ENCODE measurements around the gene RFX5.
"Not testable (repeated sequence)": the region's sequence is repeated elsewhere in the genome, so short reads cannot be mapped to it uniquely, and the experiment has no call there.

RFX5 gene

DNA sequence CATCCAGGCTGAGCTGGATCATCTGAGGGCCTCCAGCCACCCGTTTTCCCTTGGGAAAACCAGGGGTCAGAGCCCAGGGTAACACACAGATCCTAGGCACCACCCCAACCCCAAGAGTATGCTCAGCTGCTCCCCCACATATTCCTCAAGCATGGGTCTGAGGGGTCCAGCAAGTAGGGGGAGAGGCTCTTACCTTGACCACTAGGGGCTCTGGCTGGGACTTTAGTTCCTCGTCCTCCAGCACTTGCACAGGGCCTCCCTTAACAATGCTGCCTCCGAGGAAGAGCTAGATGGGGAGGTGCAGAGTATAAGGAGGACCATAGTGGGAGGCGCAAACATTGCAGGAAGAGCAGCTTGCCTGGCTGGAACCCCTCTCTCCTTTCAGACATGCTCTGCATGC lies 17.9 kb upstream of the RFX5 start:
- DNase-seq: no peak
- no peaks in the 10 kb centered on the region for H3K9me3 ChIP-seq
- TF ChIP-seq, protein P1, sequence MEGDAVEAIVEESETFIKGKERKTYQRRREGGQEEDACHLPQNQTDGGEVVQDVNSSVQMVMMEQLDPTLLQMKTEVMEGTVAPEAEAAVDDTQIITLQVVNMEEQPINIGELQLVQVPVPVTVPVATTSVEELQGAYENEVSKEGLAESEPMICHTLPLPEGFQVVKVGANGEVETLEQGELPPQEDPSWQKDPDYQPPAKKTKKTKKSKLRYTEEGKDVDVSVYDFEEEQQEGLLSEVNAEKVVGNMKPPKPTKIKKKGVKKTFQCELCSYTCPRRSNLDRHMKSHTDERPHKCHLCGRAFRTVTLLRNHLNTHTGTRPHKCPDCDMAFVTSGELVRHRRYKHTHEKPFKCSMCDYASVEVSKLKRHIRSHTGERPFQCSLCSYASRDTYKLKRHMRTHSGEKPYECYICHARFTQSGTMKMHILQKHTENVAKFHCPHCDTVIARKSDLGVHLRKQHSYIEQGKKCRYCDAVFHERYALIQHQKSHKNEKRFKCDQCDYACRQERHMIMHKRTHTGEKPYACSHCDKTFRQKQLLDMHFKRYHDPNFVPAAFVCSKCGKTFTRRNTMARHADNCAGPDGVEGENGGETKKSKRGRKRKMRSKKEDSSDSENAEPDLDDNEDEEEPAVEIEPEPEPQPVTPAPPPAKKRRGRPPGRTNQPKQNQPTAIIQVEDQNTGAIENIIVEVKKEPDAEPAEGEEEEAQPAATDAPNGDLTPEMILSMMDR (IDR thresholded peaks at IDR 0.05; ENCODE audit: low read depth, low read length): no peak; the same call in 1 of the 2 replicates

DNA sequence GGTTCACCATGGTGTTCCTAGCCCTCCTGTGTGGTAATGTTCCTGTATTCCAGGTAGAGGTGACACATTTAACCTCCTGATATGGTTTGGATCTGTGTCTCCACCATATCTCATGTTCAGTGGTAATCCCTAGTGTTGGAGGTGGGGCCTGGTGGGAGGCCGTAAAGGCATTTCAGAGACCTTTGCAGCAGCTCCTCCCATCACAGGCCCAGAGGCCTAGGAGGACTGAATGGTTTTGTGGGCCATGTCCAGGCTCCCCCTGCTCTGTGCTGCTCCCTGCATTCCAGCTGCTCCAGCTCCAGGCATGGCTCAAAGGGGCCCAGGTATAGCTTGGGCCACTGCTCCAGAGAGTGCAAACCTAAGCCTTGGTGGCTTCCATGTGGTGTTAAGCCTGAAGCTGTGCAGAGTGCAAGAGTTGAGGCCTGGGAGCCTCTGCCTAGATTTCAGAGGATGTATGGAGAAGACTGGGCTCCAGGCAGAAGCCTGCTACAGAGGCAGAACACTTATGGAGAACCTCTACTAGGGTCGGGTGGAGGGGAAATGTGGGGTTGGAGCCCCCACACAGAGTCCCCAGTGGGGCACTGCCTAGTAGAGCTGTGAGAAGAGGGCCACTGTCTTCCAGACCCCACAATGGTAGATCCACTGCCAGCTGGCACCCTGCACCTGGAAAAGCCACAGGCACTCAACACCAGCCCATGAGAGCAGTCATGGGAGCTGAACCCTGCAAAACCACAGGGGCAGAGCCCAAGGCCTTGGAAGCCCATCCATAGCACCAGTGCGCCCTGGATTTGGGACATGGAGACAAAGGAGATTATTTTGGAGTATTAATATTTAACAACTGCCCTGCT lies 15.5 kb upstream of the RFX5 start:
- no peak overlapping the region for H3K4me3 ChIP-seq (ENCODE audit: low read depth, low read length)
- H3K9me3 ChIP-seq: no peaks in the 10 kb centered on the region
- H3K36me3 ChIP-seq: no peaks in the 10 kb centered on the region
- DNase-seq: no peak
- TF ChIP-seq, protein P1 (IDR thresholded peaks at IDR 0.05; ENCODE audit: low read depth, low read length): no peak
- no peaks in the 10 kb centered on the region for H3K27me3 ChIP-seq
- no peaks in the 10 kb centered on the region for H3K4me1 ChIP-seq

More for the DNA sequence above, 17.9 kb upstream of the RFX5 start:
- H3K27me3 ChIP-seq: no peaks in the 10 kb centered on the region
- no peaks in the 10 kb centered on the region for H3K36me3 ChIP-seq
- no peaks in the 10 kb centered on the region; the same call in 1 of the 2 replicates for H3K4me1 ChIP-seq
- H3K4me3 ChIP-seq (ENCODE audit: low read depth, low read length): no peak overlapping the region

DNA sequence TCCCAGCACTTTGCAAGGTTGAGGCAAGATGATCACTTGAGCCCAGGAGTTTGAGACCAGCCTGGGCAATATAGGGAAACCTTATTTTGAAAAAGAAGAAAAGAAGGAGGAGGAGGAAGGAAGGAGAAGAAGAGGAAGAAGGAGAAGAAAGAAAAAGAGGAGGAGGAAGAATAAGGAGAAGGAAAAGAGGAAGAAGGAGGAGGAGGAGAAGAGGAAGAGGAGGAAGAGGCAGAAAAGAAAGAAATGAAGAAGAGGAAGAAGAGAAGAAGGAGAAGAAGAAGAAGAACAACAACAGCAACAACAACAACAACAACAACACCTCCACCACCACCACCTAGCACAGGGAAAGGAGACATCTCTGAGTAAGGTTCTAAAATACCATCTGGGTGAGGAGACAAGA lies 14.8 kb upstream of the RFX5 start:
- H3K36me3 ChIP-seq: no peaks in the 10 kb centered on the region
- H3K4me3 ChIP-seq (ENCODE audit: low read depth, low read length): no peak overlapping the region
- DNase-seq: no peak
- no peaks in the 10 kb centered on the region for H3K4me1 ChIP-seq
- H3K27me3 ChIP-seq: no peaks in the 10 kb centered on the region
- H3K9me3 ChIP-seq: no peaks in the 10 kb centered on the region
- TF ChIP-seq, protein P1 (IDR thresholded peaks at IDR 0.05; ENCODE audit: low read depth, low read length): no peak

DNA sequence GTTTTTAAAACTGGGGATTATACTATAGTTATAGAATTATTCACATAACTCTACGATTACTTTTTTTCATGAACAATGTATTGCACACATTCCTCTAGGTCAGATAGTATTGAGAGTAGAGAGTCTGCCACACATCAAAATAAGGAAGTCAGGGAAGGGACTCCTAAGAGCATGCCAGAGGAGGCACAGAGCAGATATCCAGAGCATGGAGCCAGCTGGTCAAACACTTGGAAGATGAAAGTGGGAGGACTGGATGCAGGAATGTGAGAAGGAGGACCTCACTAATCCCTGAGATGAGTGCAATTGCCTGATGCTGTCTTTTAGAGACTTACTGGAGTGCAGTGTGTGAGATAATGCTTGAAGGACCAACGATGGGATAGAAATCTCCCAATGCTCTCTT lies 9.6 kb upstream of the RFX5 start:
- H3K4me3 ChIP-seq (ENCODE audit: low read depth, low read length): no peak overlapping the region
- H3K36me3 ChIP-seq: no peaks in the 10 kb centered on the region
- TF ChIP-seq, protein P1 (IDR thresholded peaks at IDR 0.05; ENCODE audit: low read depth, low read length): no peak
- no peaks in the 10 kb centered on the region for H3K27me3 ChIP-seq
- no peak for DNase-seq
- H3K4me1 ChIP-seq: no peaks in the 10 kb centered on the region
- H3K9me3 ChIP-seq: no peaks in the 10 kb centered on the region

DNA sequence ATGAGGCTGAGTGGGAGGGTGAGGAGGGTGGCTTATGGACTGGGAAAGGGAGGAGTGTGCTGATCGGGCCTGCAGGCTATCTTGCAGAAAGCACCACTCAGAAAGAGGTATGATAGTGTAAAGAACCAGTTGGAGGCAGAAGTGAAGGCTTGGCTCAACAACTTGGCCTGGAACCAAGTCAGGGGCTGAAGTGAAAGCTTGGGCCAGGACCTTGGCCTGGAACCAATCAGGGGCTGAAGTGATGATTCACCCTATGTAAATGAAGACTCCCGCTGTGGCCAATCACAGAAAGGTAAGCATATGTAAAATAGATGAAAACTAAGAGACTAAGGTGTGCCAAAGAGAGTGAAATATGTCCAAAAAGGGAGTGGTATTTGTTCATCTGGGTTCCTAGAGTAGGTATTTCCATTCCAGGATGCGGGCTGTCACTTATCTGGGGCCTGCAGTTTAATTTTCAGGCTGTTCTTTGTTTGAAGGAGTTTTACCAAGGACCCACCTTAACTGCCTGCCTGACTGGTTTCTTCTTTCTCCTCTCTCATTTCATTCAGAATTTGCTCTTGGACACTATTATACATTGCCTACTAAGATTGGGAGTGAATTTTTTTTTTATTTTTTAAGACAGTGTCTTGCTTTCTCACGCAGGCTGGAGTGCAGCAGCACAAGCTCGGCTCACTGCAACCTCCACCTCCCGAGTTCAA lies 5.1 kb upstream of the RFX5 start:
- Histone ChIP-seq H3K4me3 (ENCODE audit: low read depth, low read length) (no peak overlapping the region), H3K4me1 (peaks cover 4% of the 10 kb centered on the region), H3K9me3 (no peaks in the 10 kb centered on the region), H3K36me3 (no peaks in the 10 kb centered on the region), H3K27me3 (no peaks in the 10 kb centered on the region)
- TF ChIP-seq, protein P1 (IDR thresholded peaks at IDR 0.05; ENCODE audit: low read depth, low read length): no peak
- DNase-seq: peak; percentile 71

DNA sequence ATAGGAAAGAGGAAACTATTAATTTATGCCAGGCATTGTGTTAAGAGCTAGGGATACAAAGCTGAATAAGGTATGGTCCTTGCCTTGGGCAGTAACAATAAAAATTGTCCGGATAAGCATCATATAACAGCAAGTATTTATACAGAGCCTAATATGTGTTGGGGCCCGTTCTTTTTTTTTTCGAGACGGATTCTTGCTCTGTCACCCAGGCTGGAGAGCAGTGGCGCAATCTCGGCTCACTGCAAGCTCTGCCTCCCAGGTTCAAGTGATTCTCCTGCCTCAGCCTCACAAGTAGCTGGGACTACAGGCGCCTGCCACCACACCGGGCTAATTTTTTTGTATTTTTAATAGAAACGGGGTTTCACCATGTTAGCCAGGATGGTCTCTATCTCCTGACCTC lies 3.3 kb upstream of the RFX5 start:
- not testable (repeated sequence) for DNase-seq; H3K9me3 ChIP-seq; H3K4me1 ChIP-seq; H3K27me3 ChIP-seq; H3K36me3 ChIP-seq; H3K4me3 ChIP-seq (ENCODE audit: low read depth, low read length)

Measured in BE2C (cell line).